Measurements from ENCODE around the gene MCU.

GRCh38 chr10:72689660-72690059 lies 2.3 kb upstream of the MCU start:
- TF ChIP-seq, protein P1, sequence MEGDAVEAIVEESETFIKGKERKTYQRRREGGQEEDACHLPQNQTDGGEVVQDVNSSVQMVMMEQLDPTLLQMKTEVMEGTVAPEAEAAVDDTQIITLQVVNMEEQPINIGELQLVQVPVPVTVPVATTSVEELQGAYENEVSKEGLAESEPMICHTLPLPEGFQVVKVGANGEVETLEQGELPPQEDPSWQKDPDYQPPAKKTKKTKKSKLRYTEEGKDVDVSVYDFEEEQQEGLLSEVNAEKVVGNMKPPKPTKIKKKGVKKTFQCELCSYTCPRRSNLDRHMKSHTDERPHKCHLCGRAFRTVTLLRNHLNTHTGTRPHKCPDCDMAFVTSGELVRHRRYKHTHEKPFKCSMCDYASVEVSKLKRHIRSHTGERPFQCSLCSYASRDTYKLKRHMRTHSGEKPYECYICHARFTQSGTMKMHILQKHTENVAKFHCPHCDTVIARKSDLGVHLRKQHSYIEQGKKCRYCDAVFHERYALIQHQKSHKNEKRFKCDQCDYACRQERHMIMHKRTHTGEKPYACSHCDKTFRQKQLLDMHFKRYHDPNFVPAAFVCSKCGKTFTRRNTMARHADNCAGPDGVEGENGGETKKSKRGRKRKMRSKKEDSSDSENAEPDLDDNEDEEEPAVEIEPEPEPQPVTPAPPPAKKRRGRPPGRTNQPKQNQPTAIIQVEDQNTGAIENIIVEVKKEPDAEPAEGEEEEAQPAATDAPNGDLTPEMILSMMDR (IDR thresholded peaks at IDR 0.05 in 8 of 11, conservative IDR thresholded peaks at IDR 0.05 in 3 of 11) = no peak
- TF ChIP-seq POLR2A (IDR thresholded peaks at IDR 0.05) = no peak

Measured in spleen (tissue), 7 donors.